Parathyroid adenoma (tissue), 2 donors: ENCODE results near the gene ITGA11.

Experiments
- H2AFZ ChIP-seq: fragments of 300-600 bp; sonication (generic); one replicate; pipeline ENCODE4 v1.7.0; 2017; ENCODE audit warnings: antibody characterized with exemption, mild to moderate bottlenecking
- H3K27ac ChIP-seq: fragments of 300-600 bp; sonication (generic); one replicate; pipeline ENCODE4 v1.7.0; 2017
- H3K27me3 ChIP-seq: fragments of 300-600 bp; sonication (generic); one replicate; pipeline ENCODE4 v1.7.0; 2017; ENCODE audit warnings: low read length; ENCODE audit not compliant: control insufficient read depth, insufficient read depth
- H3K36me3 ChIP-seq: fragments of 300-600 bp; sonication (generic); one replicate; pipeline ENCODE4 v1.7.0; 2017; ENCODE audit warnings: low read length; ENCODE audit not compliant: control insufficient read depth, insufficient read depth
- H3K4me1 ChIP-seq: fragments of 300-600 bp; sonication (generic); one replicate; pipeline ENCODE4 v1.7.0; 2017; ENCODE audit warnings: control low read depth
- H3K4me2 ChIP-seq: fragments of 300-600 bp; sonication (generic); one replicate; pipeline ENCODE4 v1.7.0; 2017; ENCODE audit warnings: low read length
- H3K4me3 ChIP-seq: fragments of 300-600 bp; sonication (generic); one replicate; pipeline ENCODE4 v1.7.0; 2017; ENCODE audit warnings: low read depth, low read length
- H3K79me2 ChIP-seq: fragments of 300-600 bp; sonication (generic); one replicate; pipeline ENCODE4 v1.7.0; 2017; ENCODE audit warnings: control low read depth
- H3K9ac ChIP-seq: fragments of 300-600 bp; sonication (generic); one replicate; pipeline ENCODE4 v1.7.0; 2017; ENCODE audit warnings: mild to moderate bottlenecking
- H3K9me3 ChIP-seq: fragments of 300-600 bp; sonication (generic); one replicate; pipeline ENCODE4 v1.7.0; 2017; ENCODE audit warnings: low read length; ENCODE audit not compliant: control insufficient read depth
- CTCF ChIP-seq: fragments of 300-600 bp; sonication (generic); IDR thresholded peaks from one replicate; pipeline ENCODE4 v1.7.0; 2017; ENCODE audit warnings: antibody characterized with exemption, mild to moderate bottlenecking
- donor health status: primary hyperparathyroidism.

The ITGA11 gene

GRCh38 chr15:68479406-68479805 lies 47.4 kb upstream of the ITGA11 start:
- Histone ChIP-seq H3K27ac (no peak overlapping the region), H3K27me3 (no peaks in the 10 kb centered on the region), H3K4me2 (no peak overlapping the region), H3K4me3 (no peak overlapping the region), H3K9me3 (no peaks in the 10 kb centered on the region), H3K36me3 (no peaks in the 10 kb centered on the region), H2AFZ (no peak overlapping the region), H3K79me2 (no peaks in the 10 kb centered on the region), H3K4me1 (no peaks in the 10 kb centered on the region), H3K9ac (no peak overlapping the region)
- no peak for TF ChIP-seq CTCF

- H3K9ac ChIP-seq = no peak overlapping the region
- no peak for TF ChIP-seq CTCF
- no peaks in the 10 kb centered on the region for H3K9me3 ChIP-seq
- H3K4me1 ChIP-seq = no peaks in the 10 kb centered on the region
- H3K4me2 ChIP-seq = no peak overlapping the region
- H3K27ac ChIP-seq = no peak overlapping the region
- no peaks in the 10 kb centered on the region for H3K27me3 ChIP-seq
- H3K36me3 ChIP-seq = no peaks in the 10 kb centered on the region
- H3K79me2 ChIP-seq = no peaks in the 10 kb centered on the region
- no peak overlapping the region for H2AFZ ChIP-seq
- no peak overlapping the region for H3K4me3 ChIP-seq
Measured at GRCh38 chr15:68478853-68479252, 46.9 kb upstream of the ITGA11 start.

GRCh38 chr15:68475449-68475848 lies 43.5 kb upstream of the ITGA11 start:
- Histone ChIP-seq H3K4me3 (no peak overlapping the region), H3K27me3 (no peaks in the 10 kb centered on the region), H3K36me3 (no peaks in the 10 kb centered on the region), H3K4me2 (no peak overlapping the region), H3K4me1 (no peaks in the 10 kb centered on the region), H2AFZ (no peak overlapping the region), H3K9ac (no peak overlapping the region), H3K27ac (no peak overlapping the region), H3K79me2 (no peaks in the 10 kb centered on the region), H3K9me3 (no peaks in the 10 kb centered on the region)
- no peak for TF ChIP-seq CTCF

GRCh38 chr15:68471541-68471940 lies 39.6 kb upstream of the ITGA11 start:
- no peak overlapping the region for H3K4me3 ChIP-seq
- H3K9me3 ChIP-seq = no peaks in the 10 kb centered on the region
- no peaks in the 10 kb centered on the region for H3K36me3 ChIP-seq
- no peak overlapping the region for H3K27ac ChIP-seq
- H3K4me1 ChIP-seq = no peaks in the 10 kb centered on the region
- H3K27me3 ChIP-seq = no peaks in the 10 kb centered on the region
- no peak overlapping the region for H2AFZ ChIP-seq
- H3K79me2 ChIP-seq = no peaks in the 10 kb centered on the region
- TF ChIP-seq CTCF = no peak
- H3K9ac ChIP-seq = no peak overlapping the region
- no peak overlapping the region for H3K4me2 ChIP-seq

- no peak for TF ChIP-seq CTCF
- Histone ChIP-seq H3K4me2 (no peak overlapping the region), H2AFZ (no peak overlapping the region), H3K4me1 (no peaks in the 10 kb centered on the region), H3K79me2 (no peaks in the 10 kb centered on the region), H3K36me3 (no peaks in the 10 kb centered on the region), H3K9ac (no peak overlapping the region), H3K4me3 (no peak overlapping the region), H3K27ac (no peak overlapping the region), H3K27me3 (no peaks in the 10 kb centered on the region), H3K9me3 (no peaks in the 10 kb centered on the region)
Measured at GRCh38 chr15:68470976-68471375, 39.0 kb upstream of the ITGA11 start.
